GM12878 (cell line): Measurements from ENCODE around the gene LRSAM1. TPM values are rescaled to one million over a fixed set of nuclear protein-coding genes. Genes with fewer than 3 reads are reported as not detected.

Experiments used
- ATAC-seq: fragments of 200-7000 bp; cut with Tn5 transposase; 3 replicates; pipeline ENCODE4 v1.9.1; 2020; ENCODE audit warnings: mild to moderate bottlenecking, moderate library complexity
- BruUV-seq: library from RNA; stranded (reverse); fragments of 400-500 nt; replicated peaks from 2 replicates; lab custom pipeline; 2021; lab: Mats Ljungman, UMichigan
- CTCF ChIA-PET: fragments of 300-600 bp; sonication (Branson Sonifier 250); formaldehyde crosslinking; extraction: SDS; loops from one replicate; lab custom pipeline; 2021; ENCODE audit warnings: inconsistent platforms; lab: Yijun Ruan, JAX
- POLR2A ChIA-PET: fragments of 350-600 bp; formaldehyde crosslinking; extraction: SDS; loops from one replicate; lab custom pipeline; 2021; ENCODE audit warnings: inconsistent platforms; lab: Charles Lee
- RAD21 ChIA-PET: fragments of 300-600 bp; sonication (Branson Sonifier 250); formaldehyde crosslinking; loops from one replicate; lab custom pipeline; 2023; ENCODE audit warnings: antibody characterized with exemption; ENCODE audit not compliant: unreplicated experiment; lab: Charles Lee
- SMC1A ChIA-PET: fragments of 300-600 bp; sonication (Branson Sonifier 250); formaldehyde crosslinking; loops from one replicate; lab custom pipeline; 2023; ENCODE audit not compliant: unreplicated experiment, uncharacterized antibody; lab: Charles Lee
- DNase-seq: peaks from one replicate; pipeline ENCODE4 v3.0.0-alpha.2; 2011; ENCODE audit warnings: low read depth, low spot score
- FAIRE-seq: peaks from 3 replicates; lab custom pipeline; 2011; peaks lifted over from hg19 to GRCh38; lab: Jason Lieb, UNC
- H2AFZ ChIP-seq: 2 replicates; pipeline ENCODE4 v1.6.0; 2011; ENCODE audit warnings: low read depth, low read length, control low read depth; ENCODE audit not compliant: control insufficient read depth
- H3K27ac ChIP-seq: 2 replicates; pipeline ENCODE4 v1.5.1; 2011; ENCODE audit warnings: control low read depth; ENCODE audit not compliant: control insufficient read depth, insufficient read depth
- H3K27me3 ChIP-seq, 2 experiments: replicated peaks in 1 of 2; 2 replicates each; pipeline versions ENCODE4 v1.6.0 to v1.6.1; 2011; ENCODE audit warnings: low read length in 1 of 2; ENCODE audit not compliant: control insufficient read depth in 2 of 2, insufficient read depth in 2 of 2
- H3K36me3 ChIP-seq, 2 experiments: 2 replicates each; pipeline ENCODE4 v1.5.1; 2011; ENCODE audit warnings: low read length in 1 of 2; ENCODE audit not compliant: control insufficient read depth in 2 of 2, insufficient read depth in 2 of 2
- H3K4me1 ChIP-seq: 2 replicates; pipeline ENCODE4 v1.6.1; 2011; ENCODE audit warnings: mild to moderate bottlenecking, low read length, moderate library complexity, mixed read lengths; ENCODE audit not compliant: control insufficient read depth, insufficient read depth
- H3K4me2 ChIP-seq: 2 replicates; pipeline ENCODE4 v1.6.0; 2011; ENCODE audit warnings: control low read depth; ENCODE audit not compliant: control insufficient read depth, insufficient read depth
- H3K4me3 ChIP-seq: fragments of 200-600 bp; sonication (generic); 2 replicates; pipeline ENCODE4 v1.5.1; 2016
- H3K79me2 ChIP-seq: 2 replicates; pipeline ENCODE4 v1.6.0; 2011; ENCODE audit warnings: low read length; ENCODE audit not compliant: control insufficient read depth, insufficient read depth
- H3K9ac ChIP-seq: 2 replicates; pipeline ENCODE4 v1.8.0; 2011; ENCODE audit warnings: low read length, control low read depth, mixed read lengths; ENCODE audit not compliant: control insufficient read depth, insufficient read depth
- H3K9me3 ChIP-seq: replicated peaks from 3 replicates; pipeline ENCODE4 v1.5.1; 2011; ENCODE audit warnings: mild to moderate bottlenecking, low read length; ENCODE audit not compliant: control insufficient read depth, insufficient read depth
- H4K20me1 ChIP-seq: 2 replicates; pipeline ENCODE4 v1.6.0; 2011; ENCODE audit not compliant: control insufficient read depth, insufficient read depth
- CHD1 ChIP-seq: IDR thresholded peaks from 2 replicates; pipeline ENCODE4 v1.6.1; 2012; ENCODE audit warnings: low read depth, low read length, improper control_type of control experiment
- ETV6 ChIP-seq, 2 experiments: fragments of 450-650 bp in 1 of 2; IDR thresholded peaks in 1 of 2; conservative IDR thresholded peaks in 1 of 2; 2 replicates each; pipeline ENCODE4 v1.6.1; 2014; ENCODE audit warnings: antibody characterized with exemption in 1 of 2, borderline replicate concordance in 1 of 2, low read depth in 1 of 2, mild to moderate bottlenecking in 1 of 2, moderate library complexity in 1 of 2
- FOS ChIP-seq: IDR thresholded peaks from 3 replicates; pipeline ENCODE4 v1.6.1; 2011; ENCODE audit warnings: borderline replicate concordance; ENCODE audit not compliant: insufficient read length; ENCODE audit errors: extremely low read depth
- HDAC6 ChIP-seq: fragments of 200-600 bp; sonication (generic); IDR thresholded peaks from one replicate; pipeline ENCODE4 v1.8.0; 2017; ENCODE audit warnings: antibody characterized with exemption; ENCODE audit not compliant: unreplicated experiment
- IKZF1 ChIP-seq: fragments of 450-650 bp; conservative IDR thresholded peaks from 2 replicates; pipeline ENCODE4 v1.6.1; 2017; ENCODE audit warnings: antibody characterized with exemption, mild to moderate bottlenecking
- IRF4 ChIP-seq: IDR thresholded peaks from 2 replicates; pipeline ENCODE4 v1.6.1; 2011; ENCODE audit warnings: low read depth, low read length
- KDM1A ChIP-seq: fragments of 200-600 bp; sonication (generic); IDR thresholded peaks from 2 replicates; pipeline ENCODE4 v1.6.1; 2016; ENCODE audit warnings: borderline replicate concordance
- KLF5 ChIP-seq: fragments of 450-650 bp; IDR thresholded peaks from 2 replicates; pipeline ENCODE4 v1.6.1; 2014; ENCODE audit warnings: mild to moderate bottlenecking; ENCODE audit not compliant: partially characterized antibody
- MXI1 ChIP-seq: fragments of 150-350 bp; IDR thresholded peaks from 2 replicates; pipeline ENCODE4 v1.6.1; 2011; ENCODE audit warnings: low read depth, mild to moderate bottlenecking, inconsistent platforms, low read length, improper control_type of control experiment
- POLR2A ChIP-seq: IDR thresholded peaks from 2 replicates; pipeline ENCODE4 v1.6.1; 2011; ENCODE audit warnings: low read depth, mild to moderate bottlenecking, low read length
- RAD51 ChIP-seq: fragments of 450-650 bp; IDR thresholded peaks from 2 replicates; pipeline ENCODE4 v1.6.1; 2016; ENCODE audit warnings: moderate library complexity, mild to moderate bottlenecking, inconsistent platforms
- STAT1 ChIP-seq: fragments of 450-650 bp; conservative IDR thresholded peaks from 2 replicates; pipeline ENCODE4 v1.6.1; 2014; ENCODE audit warnings: antibody characterized with exemption, mild to moderate bottlenecking
- SUPT20H ChIP-seq: IDR thresholded peaks from 2 replicates; pipeline ENCODE4 v1.6.1; 2011; ENCODE audit warnings: low read depth, mild to moderate bottlenecking, low read length, moderate library complexity, borderline replicate concordance; ENCODE audit not compliant: control insufficient read depth
- YBX1 ChIP-seq: fragments of 450-650 bp; IDR thresholded peaks from 2 replicates; pipeline ENCODE4 v1.6.1; 2016; ENCODE audit warnings: antibody characterized with exemption
- ZBED1 ChIP-seq: IDR thresholded peaks from 2 replicates; pipeline ENCODE4 v1.6.1; 2016; ENCODE audit warnings: borderline replicate concordance
- ZSCAN29 ChIP-seq: fragments of 450-650 bp; IDR thresholded peaks from 2 replicates; pipeline ENCODE4 v1.6.1; 2017; ENCODE audit warnings: mild to moderate bottlenecking, moderate library complexity
- WGBS: methylation state at CpG from one replicate; pipeline ENCODE4 v1.1.6; 2016; ENCODE audit warnings: low lambda C conversion rate; ENCODE audit not compliant: insufficient replicate concordance, insufficient coverage; ENCODE audit errors: missing lambda C conversion rate; 5-methylcytosine and 5-hydroxymethylcytosine counted together
- in situ Hi-C: fragments of 300-500 bp; cut with MboI; formaldehyde crosslinking; loops from 9 replicates; pipeline ENCODE4 v1.14.3; 2018; ENCODE audit warnings: mixed read lengths
- intact Hi-C: fragments of 100-400 bp; cut with micrococcal nuclease; formaldehyde crosslinking; loops from one replicate; pipeline ENCODE4 v1.14.2; 2022; ENCODE audit not compliant: unreplicated experiment
- polyA plus RNA-seq, 11 experiments: library from polyadenylated mRNA; depleted of rRNA in 4 of 11; unstranded in 6 of 11; stranded (reverse) in 5 of 11; fragments of >200 nt; fragmentation: Nextera tagmentation in 4 of 11; fragmentation: Illumina TruSeq in 1 of 11; extraction: Ambion mirVana in 4 of 11; extraction: Trizol in 1 of 11; gene quantifications; 1 replicate in 1 of 11; 2 replicates in 10 of 11; pipeline versions ENCODE4 v1.2.1 to v1.2.3, GENCODE V29; 2011 to 2016; ENCODE audit warnings: inconsistent platforms in 2 of 11, missing spikeins in 2 of 11, low read depth in 1 of 11
- total RNA-seq, 4 experiments: library from RNA; depleted of rRNA in 3 of 4; stranded (reverse); fragments of >200 nt in 3 of 4; fragmentation: Illumina TruSeq in 1 of 4; extraction: Trizol in 1 of 4; gene quantifications; 2 replicates each; pipeline versions ENCODE4 v1.2.1 to v1.2.3, GENCODE V29; 2013 to 2021
- TF ChIP-seq, protein P1 (sequence below): IDR thresholded peaks from 2 replicates; pipeline ENCODE4 v1.6.1; 2012; ENCODE audit warnings: low read length, inconsistent platforms
- TF ChIP-seq, protein P2 (sequence below): IDR thresholded peaks from 2 replicates; pipeline ENCODE4 v1.6.1; 2011; ENCODE audit warnings: low read depth, low read length, improper control_type of control experiment, borderline replicate concordance
- TF ChIP-seq, protein P3 (sequence below): fragments of 450-650 bp; conservative IDR thresholded peaks from 2 replicates; pipeline ENCODE4 v1.6.1; 2017; ENCODE audit warnings: mild to moderate bottlenecking, moderate library complexity
- TF ChIP-seq, protein P4 (sequence below): IDR thresholded peaks from 2 replicates; pipeline ENCODE4 v1.6.1; 2011; ENCODE audit warnings: mild to moderate bottlenecking, low read depth, low read length, moderate library complexity; ENCODE audit not compliant: insufficient replicate concordance

LRSAM1 gene
- total and polyA plus RNA-seq, 10 of the 15 experiments (the other 5 are each of a cell fraction or from before 2014, with no cell fraction given), result 0.14 to 23.4 (median 11.7) TPM

DNA sequence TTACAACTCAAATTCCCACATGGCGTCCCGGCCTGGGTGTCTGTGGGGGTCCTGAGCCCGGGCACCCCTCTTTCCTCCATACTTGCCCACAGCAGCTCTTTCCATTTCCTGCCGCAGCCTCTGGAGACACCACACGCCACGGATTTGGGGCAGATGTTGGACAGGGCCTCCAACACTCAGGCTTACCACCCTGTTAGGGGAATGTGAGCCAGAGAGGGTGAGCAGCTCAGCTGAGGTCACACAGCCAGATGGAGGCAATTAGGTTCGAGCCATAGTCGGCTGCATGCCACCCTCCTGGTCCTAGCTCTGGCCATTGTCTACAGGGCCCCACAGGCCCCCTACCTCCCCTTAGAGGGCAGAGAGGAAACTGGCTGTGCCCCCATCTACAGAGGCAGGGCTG is 85.2 kb downstream of the LRSAM1 start:
- H3K9ac ChIP-seq, result no peak overlapping the region
- no peak overlapping the region for H2AFZ ChIP-seq
- H3K4me3 ChIP-seq, result no peak overlapping the region
- H3K4me1 ChIP-seq, result no peaks in the 10 kb centered on the region
- SMC1A ChIA-PET, result interaction anchor here (1.7 kb wide), 1 partner anchor 11 kb away, joined by 4 read pairs; no protein-coding TSS in a partner anchor
- H3K79me2 ChIP-seq, result no peaks in the 10 kb centered on the region
- TF ChIP-seq, protein P1, sequence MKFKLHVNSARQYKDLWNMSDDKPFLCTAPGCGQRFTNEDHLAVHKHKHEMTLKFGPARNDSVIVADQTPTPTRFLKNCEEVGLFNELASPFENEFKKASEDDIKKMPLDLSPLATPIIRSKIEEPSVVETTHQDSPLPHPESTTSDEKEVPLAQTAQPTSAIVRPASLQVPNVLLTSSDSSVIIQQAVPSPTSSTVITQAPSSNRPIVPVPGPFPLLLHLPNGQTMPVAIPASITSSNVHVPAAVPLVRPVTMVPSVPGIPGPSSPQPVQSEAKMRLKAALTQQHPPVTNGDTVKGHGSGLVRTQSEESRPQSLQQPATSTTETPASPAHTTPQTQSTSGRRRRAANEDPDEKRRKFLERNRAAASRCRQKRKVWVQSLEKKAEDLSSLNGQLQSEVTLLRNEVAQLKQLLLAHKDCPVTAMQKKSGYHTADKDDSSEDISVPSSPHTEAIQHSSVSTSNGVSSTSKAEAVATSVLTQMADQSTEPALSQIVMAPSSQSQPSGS, result no peak
- TF ChIP-seq, protein P2, sequence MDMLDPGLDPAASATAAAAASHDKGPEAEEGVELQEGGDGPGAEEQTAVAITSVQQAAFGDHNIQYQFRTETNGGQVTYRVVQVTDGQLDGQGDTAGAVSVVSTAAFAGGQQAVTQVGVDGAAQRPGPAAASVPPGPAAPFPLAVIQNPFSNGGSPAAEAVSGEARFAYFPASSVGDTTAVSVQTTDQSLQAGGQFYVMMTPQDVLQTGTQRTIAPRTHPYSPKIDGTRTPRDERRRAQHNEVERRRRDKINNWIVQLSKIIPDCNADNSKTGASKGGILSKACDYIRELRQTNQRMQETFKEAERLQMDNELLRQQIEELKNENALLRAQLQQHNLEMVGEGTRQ, result no peak
- TF ChIP-seq FOS, result no peak
- TF ChIP-seq, protein P3, sequence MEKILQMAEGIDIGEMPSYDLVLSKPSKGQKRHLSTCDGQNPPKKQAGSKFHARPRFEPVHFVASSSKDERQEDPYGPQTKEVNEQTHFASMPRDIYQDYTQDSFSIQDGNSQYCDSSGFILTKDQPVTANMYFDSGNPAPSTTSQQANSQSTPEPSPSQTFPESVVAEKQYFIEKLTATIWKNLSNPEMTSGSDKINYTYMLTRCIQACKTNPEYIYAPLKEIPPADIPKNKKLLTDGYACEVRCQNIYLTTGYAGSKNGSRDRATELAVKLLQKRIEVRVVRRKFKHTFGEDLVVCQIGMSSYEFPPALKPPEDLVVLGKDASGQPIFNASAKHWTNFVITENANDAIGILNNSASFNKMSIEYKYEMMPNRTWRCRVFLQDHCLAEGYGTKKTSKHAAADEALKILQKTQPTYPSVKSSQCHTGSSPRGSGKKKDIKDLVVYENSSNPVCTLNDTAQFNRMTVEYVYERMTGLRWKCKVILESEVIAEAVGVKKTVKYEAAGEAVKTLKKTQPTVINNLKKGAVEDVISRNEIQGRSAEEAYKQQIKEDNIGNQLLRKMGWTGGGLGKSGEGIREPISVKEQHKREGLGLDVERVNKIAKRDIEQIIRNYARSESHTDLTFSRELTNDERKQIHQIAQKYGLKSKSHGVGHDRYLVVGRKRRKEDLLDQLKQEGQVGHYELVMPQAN, result no peak
- no peak for TF ChIP-seq ETV6 (conservative IDR thresholded peaks at IDR 0.05 in 1 of 2, IDR thresholded peaks at IDR 0.05 in 1 of 2; ENCODE audit: borderline replicate concordance in 1 of 2, low read depth in 1 of 2)
- TF ChIP-seq, protein P4, sequence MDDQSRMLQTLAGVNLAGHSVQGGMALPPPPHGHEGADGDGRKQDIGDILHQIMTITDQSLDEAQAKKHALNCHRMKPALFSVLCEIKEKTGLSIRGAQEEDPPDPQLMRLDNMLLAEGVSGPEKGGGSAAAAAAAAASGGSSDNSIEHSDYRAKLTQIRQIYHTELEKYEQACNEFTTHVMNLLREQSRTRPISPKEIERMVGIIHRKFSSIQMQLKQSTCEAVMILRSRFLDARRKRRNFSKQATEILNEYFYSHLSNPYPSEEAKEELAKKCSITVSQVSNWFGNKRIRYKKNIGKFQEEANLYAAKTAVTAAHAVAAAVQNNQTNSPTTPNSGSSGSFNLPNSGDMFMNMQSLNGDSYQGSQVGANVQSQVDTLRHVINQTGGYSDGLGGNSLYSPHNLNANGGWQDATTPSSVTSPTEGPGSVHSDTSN, result no peak
- no peak for TF ChIP-seq IKZF1
- no peak for TF ChIP-seq IRF4
- no peak for TF ChIP-seq KDM1A
- no peak for TF ChIP-seq KLF5
- no peak for TF ChIP-seq YBX1
- TF ChIP-seq POLR2A, result no peak
- TF ChIP-seq MXI1, result no peak
- TF ChIP-seq SUPT20H, result no peak
- no peak for TF ChIP-seq STAT1
- TF ChIP-seq HDAC6, result no peak
- no peak for TF ChIP-seq RAD51
- no peak for TF ChIP-seq CHD1
- TF ChIP-seq ZBED1, result no peak
- no peak for TF ChIP-seq ZSCAN29
- in situ Hi-C loops (no loop called here), intact Hi-C loops (no loop called here)
- no peaks in the 10 kb centered on the region for H3K27me3 ChIP-seq
- RAD21 ChIA-PET, result interaction anchor here (0.6 to 1.2 kb wide), 4 partner anchors 33 to 346 kb away, joined by 3 to 4 read pairs (median 4); no protein-coding TSS in a partner anchor
- FAIRE-seq (no peak), ATAC-seq (no peak), DNase-seq (no peak)
- H3K36me3 ChIP-seq, result no peaks in the 10 kb centered on the region
- no peaks in the 10 kb centered on the region for H4K20me1 ChIP-seq
- POLR2A ChIA-PET, result no interaction called here
- BruUV-seq, result no TSS peak
- CTCF ChIA-PET, result interaction anchor here (0.7 to 2.4 kb wide), 5 partner anchors 8 to 53 kb away, joined by 3 to 7 read pairs (median 6); no protein-coding TSS in a partner anchor
- H3K27ac ChIP-seq, result no peak overlapping the region
- no peak overlapping the region for H3K4me2 ChIP-seq
- 14% methylated on average over 8 of the region's 8 CpGs for WGBS
- H3K9me3 ChIP-seq, result no peaks in the 10 kb centered on the region
